ENCODE measurements around the gene MEX3D. TPM values are rescaled to one million over a fixed set of nuclear protein-coding genes. Genes with fewer than 3 reads are reported as not detected.

MEX3D gene
- total RNA-seq, 1 experiment from 2014 or later: 64.0 TPM

DNA sequence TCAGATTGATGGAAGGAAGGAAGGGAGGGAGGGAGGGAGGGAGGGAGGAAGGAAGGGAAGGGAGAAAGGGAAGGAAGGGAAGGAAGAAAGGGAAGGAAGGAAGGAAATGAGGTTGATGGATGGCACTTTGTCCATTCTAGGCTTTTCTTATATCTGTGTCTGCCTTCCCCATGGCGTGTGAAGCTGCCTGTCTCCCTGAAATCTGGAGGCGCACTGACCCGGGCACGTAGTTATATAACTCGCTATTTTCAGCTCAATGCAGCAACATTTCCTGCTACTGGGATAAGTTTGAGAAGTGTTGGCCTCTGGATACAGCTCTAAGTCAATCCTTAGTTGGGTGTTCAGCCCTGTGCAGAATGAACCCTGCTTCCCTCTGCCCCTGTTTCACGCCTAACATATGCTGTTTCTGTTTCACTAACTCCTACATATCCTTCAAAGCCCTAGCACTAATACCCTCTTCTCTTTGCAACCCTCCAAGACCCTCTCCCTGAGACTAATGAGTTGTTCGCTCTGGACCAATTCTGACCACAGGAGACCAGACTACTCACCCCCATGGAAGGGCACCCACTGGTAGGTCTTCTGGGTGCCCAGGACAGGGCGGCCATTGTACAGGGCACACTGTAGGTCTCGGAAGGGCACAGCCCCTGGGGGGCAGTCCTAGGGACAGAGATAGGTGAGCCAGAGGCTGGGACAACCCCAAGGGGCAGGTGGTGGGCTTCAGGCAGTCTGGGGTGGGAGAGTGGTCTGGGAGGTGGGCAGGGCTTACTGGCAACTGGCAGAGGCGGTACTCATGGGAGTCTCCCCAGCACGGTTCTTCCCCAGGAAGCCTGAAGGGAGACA lies 58.3 kb downstream of the MEX3D start:
- no peak overlapping the region for H3K27ac ChIP-seq (ENCODE audit: low read length)

DNA sequence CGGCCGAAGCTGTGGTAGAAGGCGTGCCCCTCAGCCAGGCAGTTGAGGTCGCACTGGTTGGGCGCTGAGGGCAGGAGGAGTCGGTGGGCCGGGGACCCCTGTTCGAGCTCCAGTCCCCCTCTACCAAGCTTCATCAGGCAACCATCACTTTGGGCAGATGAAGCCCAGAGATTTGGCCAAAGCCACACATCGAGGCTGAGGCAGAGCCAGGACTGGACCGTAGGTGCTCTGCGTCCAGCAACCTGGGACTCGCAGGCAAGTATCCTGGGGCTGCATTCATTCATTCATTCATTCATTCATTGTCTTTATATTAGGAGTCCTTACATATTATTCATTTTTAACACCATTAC lies 59.6 kb downstream of the MEX3D start:
- Histone ChIP-seq H3K27ac (ENCODE audit: low read length) (no peak overlapping the region), H3K9me3 (ENCODE audit: low read length) (no peaks in the 10 kb centered on the region), H3K9ac (ENCODE audit: low read length) (no peak overlapping the region), H3K4me1 (ENCODE audit: insufficient read depth, low read length) (peaks cover 3% of the 10 kb centered on the region; the same call in 1 of the 2 replicates), H3K4me3 (ENCODE audit: low read length) (0 out of 2 replicates have a peak overlapping the region, but pooled peaks have one; percentile 18), H3K9me2 (replicated peaks; ENCODE audit: low read length) (no peaks in the 10 kb centered on the region), H3K79me2 (ENCODE audit: low read length) (peaks cover 3% of the 10 kb centered on the region; the same call in 1 of the 2 replicates), H4K20me1 (ENCODE audit: low read length) (no peaks in the 10 kb centered on the region), H3F3A (ENCODE audit: low read length, unreplicated experiment) (no peaks in the 10 kb centered on the region), H2AFZ (ENCODE audit: low read length) (no peak overlapping the region), H3K27me3 (ENCODE audit: low read length) (no peaks in the 10 kb centered on the region), H3K4me2 (ENCODE audit: low read length) (peak overlapping the region; percentile 34; the same call in 1 of the 2 replicates), H3K36me3 (ENCODE audit: low read depth, low read length) (no peaks in the 10 kb centered on the region)
- intact Hi-C loops (cut with micrococcal nuclease): no loop called here
- no peak for ATAC-seq
- DNase-seq: no peak
- no TSS peak for BruUV-seq (replicated peaks)
- POLR2A ChIA-PET (ENCODE audit: unreplicated experiment): interaction anchor here (0.6 kb wide), 1 partner anchor 196 kb away, joined by 11 read pairs; no protein-coding TSS in a partner anchor
- TF ChIP-seq, protein P1, sequence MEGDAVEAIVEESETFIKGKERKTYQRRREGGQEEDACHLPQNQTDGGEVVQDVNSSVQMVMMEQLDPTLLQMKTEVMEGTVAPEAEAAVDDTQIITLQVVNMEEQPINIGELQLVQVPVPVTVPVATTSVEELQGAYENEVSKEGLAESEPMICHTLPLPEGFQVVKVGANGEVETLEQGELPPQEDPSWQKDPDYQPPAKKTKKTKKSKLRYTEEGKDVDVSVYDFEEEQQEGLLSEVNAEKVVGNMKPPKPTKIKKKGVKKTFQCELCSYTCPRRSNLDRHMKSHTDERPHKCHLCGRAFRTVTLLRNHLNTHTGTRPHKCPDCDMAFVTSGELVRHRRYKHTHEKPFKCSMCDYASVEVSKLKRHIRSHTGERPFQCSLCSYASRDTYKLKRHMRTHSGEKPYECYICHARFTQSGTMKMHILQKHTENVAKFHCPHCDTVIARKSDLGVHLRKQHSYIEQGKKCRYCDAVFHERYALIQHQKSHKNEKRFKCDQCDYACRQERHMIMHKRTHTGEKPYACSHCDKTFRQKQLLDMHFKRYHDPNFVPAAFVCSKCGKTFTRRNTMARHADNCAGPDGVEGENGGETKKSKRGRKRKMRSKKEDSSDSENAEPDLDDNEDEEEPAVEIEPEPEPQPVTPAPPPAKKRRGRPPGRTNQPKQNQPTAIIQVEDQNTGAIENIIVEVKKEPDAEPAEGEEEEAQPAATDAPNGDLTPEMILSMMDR (conservative IDR thresholded peaks at IDR 0.05; ENCODE audit: low read depth, low read length): no peak
- TF ChIP-seq EZH2phosphoT487 (IDR thresholded peaks at IDR 0.05; ENCODE audit: borderline replicate concordance, low read length) (no peak), EZH2 (IDR thresholded peaks at IDR 0.05; ENCODE audit: low read length, unreplicated experiment) (no peak)
- CTCF ChIA-PET: no interaction called here

More for the DNA sequence above, 58.3 kb downstream of the MEX3D start:
- H3K4me1 ChIP-seq (ENCODE audit: insufficient read depth, low read length): peaks cover 3% of the 10 kb centered on the region; the same call in 1 of the 2 replicates
- H3K4me3 ChIP-seq (ENCODE audit: low read length): no peak overlapping the region
- POLR2A ChIA-PET (ENCODE audit: unreplicated experiment): no interaction called here
- H3K27me3 ChIP-seq (ENCODE audit: low read length): no peaks in the 10 kb centered on the region
- H3F3A ChIP-seq (ENCODE audit: low read length, unreplicated experiment): no peaks in the 10 kb centered on the region
- no peak overlapping the region for H2AFZ ChIP-seq (ENCODE audit: low read length)
- H3K4me2 ChIP-seq (ENCODE audit: low read length): no peak overlapping the region
- no peaks in the 10 kb centered on the region for H3K9me2 ChIP-seq (replicated peaks; ENCODE audit: low read length)
- intact Hi-C loops (cut with micrococcal nuclease): no loop called here
- ATAC-seq: no peak
- no peak overlapping the region for H3K9ac ChIP-seq (ENCODE audit: low read length)
- TF ChIP-seq EZH2phosphoT487 (IDR thresholded peaks at IDR 0.05; ENCODE audit: borderline replicate concordance, low read length) (no peak), EZH2 (IDR thresholded peaks at IDR 0.05; ENCODE audit: low read length, unreplicated experiment) (no peak)
- TF ChIP-seq, protein P1 (conservative IDR thresholded peaks at IDR 0.05; ENCODE audit: low read depth, low read length): no peak
- DNase-seq: no peak
- H3K9me3 ChIP-seq (ENCODE audit: low read length): no peaks in the 10 kb centered on the region
- CTCF ChIA-PET: no interaction called here
- peaks cover 3% of the 10 kb centered on the region; the same call in 1 of the 2 replicates for H3K79me2 ChIP-seq (ENCODE audit: low read length)
- no peaks in the 10 kb centered on the region for H3K36me3 ChIP-seq (ENCODE audit: low read depth, low read length)
- BruUV-seq (replicated peaks): no TSS peak
- H4K20me1 ChIP-seq (ENCODE audit: low read length): no peaks in the 10 kb centered on the region

All from PC-3 (cell line).